Kidney (tissue), 14 donors: ENCODE results near the gene MPHOSPH8. TPM values are rescaled to one million over a fixed set of nuclear protein-coding genes. Genes with fewer than 3 reads are reported as not detected.
A peak's percentile ranks its signal among the peaks of the same experiment; 100 is the strongest.

Experiments
- DNase-seq, 5 donors: peaks; one replicate each; pipeline ENCODE4 v3.0.0-alpha.2; 2013 to 2020
- FAIRE-seq: peaks from 2 replicates; lab custom pipeline; 2012; peaks lifted over from hg19 to GRCh38; lab: Jason Lieb, UNC
- H3K27ac ChIP-seq, 2 donors: one replicate each; pipeline ENCODE4 v1.7.0; 2013; ENCODE audit warnings: low read depth in 2 of 2, low read length in 2 of 2, inconsistent platforms in 1 of 2
- H3K27me3 ChIP-seq: one replicate; pipeline ENCODE4 v1.7.1; 2013; ENCODE audit warnings: low read length, inconsistent platforms; ENCODE audit not compliant: control insufficient read depth, insufficient read depth
- H3K36me3 ChIP-seq, 3 donors: one replicate each; pipeline versions ENCODE4 v1.7.0 to v1.7.1; 2013; ENCODE audit warnings: low read length in 3 of 3, control low read depth in 1 of 3, inconsistent platforms in 1 of 3; ENCODE audit not compliant: insufficient read depth in 3 of 3, control insufficient read depth in 2 of 3
- H3K4me1 ChIP-seq, 3 donors: one replicate each; pipeline versions ENCODE4 v1.7.0 to v1.7.1; 2013; ENCODE audit warnings: low read length in 3 of 3, inconsistent platforms in 1 of 3, low read depth in 1 of 3; ENCODE audit not compliant: control insufficient read depth in 2 of 3, insufficient read depth in 2 of 3
- H3K4me3 ChIP-seq, 3 donors: one replicate each; pipeline versions ENCODE4 v1.7.0 to v1.8.1; 2013; ENCODE audit warnings: low read length in 3 of 3, control low read depth in 1 of 3, inconsistent platforms in 1 of 3
- H3K9ac ChIP-seq, 3 donors: one replicate each; pipeline versions ENCODE4 v1.7.0 to v1.7.1; 2013; ENCODE audit warnings: low read length in 3 of 3, control low read depth in 1 of 3, inconsistent platforms in 1 of 3
- H3K9me3 ChIP-seq, 3 donors: one replicate each; pipeline versions ENCODE4 v1.7.0 to v1.7.1; 2013; ENCODE audit warnings: low read length in 3 of 3, control low read depth in 1 of 3, inconsistent platforms in 1 of 3; ENCODE audit not compliant: control insufficient read depth in 2 of 3, insufficient read depth in 1 of 3
- CTCF ChIP-seq: IDR thresholded peaks from 3 replicates; pipeline ENCODE4 v1.5.1; 2012; ENCODE audit warnings: mild to moderate bottlenecking, moderate library complexity, borderline replicate concordance; ENCODE audit not compliant: insufficient read depth; ENCODE audit errors: extremely low read depth
- intact Hi-C: fragments of 100-400 bp; cut with DNase I; formaldehyde crosslinking; loops from one replicate; pipeline ENCODE4 v1.11.1; 2022
- polyA plus RNA-seq: library from polyadenylated mRNA; stranded (reverse); fragments of 350-450 nt; fragmentation: Illumina TruSeq; extraction: RNeasy Lipid Tissue Mini Kit (QIAGEN cat#74804); gene quantifications from one replicate; pipeline ENCODE4 v1.2.3, GENCODE V29; 2014; ENCODE audit warnings: low read depth, low replicate concordance; ENCODE audit not compliant: insufficient read depth
- total RNA-seq: library from RNA; stranded (reverse); fragmentation: NEBNext Ultra II Directional; extraction: Animal tissue kit (Norgen Biotek cat#: 25700); gene quantifications from one replicate; pipeline ENCODE4 v1.2.1, GENCODE V29; 2021
- donor health status: control.
- donor health status: control.
- donor health status: control.
- donor health status: control.
- donor health status: control.
- donor health status: DM: yes; HTN: yes; CAD: no.
- donor health status: Normal renal cell carcinoma (clear cell type).

MPHOSPH8 gene
- total and polyA plus RNA-seq, 2 donors from 2014 or later: 23.1 to 35.6 TPM

DNA sequence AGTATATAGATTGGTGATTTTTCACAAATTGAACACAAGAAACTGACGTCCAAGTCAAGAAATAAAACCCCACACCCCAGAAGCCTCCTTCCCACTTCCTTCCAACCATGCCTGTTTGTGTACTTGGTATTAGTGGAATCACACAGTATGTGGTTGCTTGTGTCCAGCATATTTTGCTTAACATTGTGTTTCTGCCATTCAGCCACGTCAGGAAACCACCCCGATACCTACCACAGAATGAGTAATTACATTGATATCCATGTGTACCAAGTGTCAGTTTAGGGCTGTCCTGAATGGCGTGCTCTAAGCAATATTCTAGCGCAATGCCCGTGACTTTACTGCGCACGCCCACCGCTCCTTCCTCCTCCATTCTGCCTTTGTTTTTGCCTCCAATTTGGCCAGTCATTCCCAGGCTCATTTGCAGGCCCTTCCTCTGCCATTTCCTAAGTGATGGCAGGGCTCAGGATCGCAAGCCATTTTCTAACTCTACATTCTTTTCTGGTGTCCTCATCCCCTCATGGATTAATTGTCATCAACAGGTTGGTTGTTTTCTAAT lies 25.9 kb upstream of the MPHOSPH8 start:
- no peak for TF ChIP-seq CTCF
- no peaks in the 10 kb centered on the region for H3K4me1 ChIP-seq
- no peaks in the 10 kb centered on the region for H3K9me3 ChIP-seq
- H3K27ac ChIP-seq: no peak overlapping the region
- DNase-seq: no peak
- FAIRE-seq: no peak
- H3K9ac ChIP-seq: no peak overlapping the region
- H3K36me3 ChIP-seq: no peaks in the 10 kb centered on the region
- intact Hi-C loops: no loop called here
- H3K27me3 ChIP-seq: no peaks in the 10 kb centered on the region
- H3K4me3 ChIP-seq: no peak overlapping the region

DNA sequence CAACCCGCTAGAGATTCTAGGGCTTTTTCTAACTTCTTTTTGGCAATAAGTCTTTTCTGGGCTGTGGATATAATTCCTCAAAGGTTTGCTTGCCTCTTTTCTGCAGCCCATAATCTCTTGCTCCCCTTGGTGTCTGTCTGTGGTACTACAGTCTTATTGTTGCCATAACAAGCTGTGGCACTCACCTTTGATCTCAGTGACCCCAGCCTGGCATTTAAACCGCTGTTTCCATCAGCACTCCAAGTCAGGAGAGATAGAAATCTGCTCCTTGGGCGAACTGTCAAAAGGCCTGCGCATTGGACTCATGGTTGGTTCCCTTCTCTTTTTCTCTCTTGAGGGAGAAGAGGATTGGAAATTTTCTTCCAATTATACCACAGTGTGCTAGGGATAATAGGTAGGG lies 14.5 kb upstream of the MPHOSPH8 start:
- Histone ChIP-seq H3K27ac (no peak overlapping the region), H3K4me1 (no peaks in the 10 kb centered on the region), H3K9me3 (no peaks in the 10 kb centered on the region), H3K36me3 (no peaks in the 10 kb centered on the region), H3K4me3 (no peak overlapping the region), H3K9ac (no peak overlapping the region), H3K27me3 (no peaks in the 10 kb centered on the region)
- intact Hi-C loops: no loop called here
- peak; percentile 47 for TF ChIP-seq CTCF
- no peak for FAIRE-seq
- no peak for DNase-seq

DNA sequence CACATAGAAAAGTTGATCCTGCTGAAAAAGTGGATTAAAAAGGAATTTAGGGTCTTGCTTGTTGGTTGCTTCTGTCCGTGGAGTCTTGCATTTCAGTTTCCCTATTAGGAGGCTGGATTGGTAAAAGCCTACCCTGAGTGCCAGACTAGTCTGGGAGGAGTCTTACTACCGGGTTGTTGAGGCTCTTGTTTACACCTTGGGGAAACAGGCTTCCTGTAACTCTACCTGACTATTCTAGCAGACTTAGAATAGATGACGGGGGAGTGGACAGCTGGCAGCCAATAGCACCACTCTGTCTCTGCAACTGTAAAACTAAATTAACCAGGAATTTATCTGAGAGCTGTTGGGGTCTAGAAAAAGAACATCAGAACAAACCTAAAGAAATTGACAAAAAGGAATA lies 11.3 kb upstream of the MPHOSPH8 start:
- Histone ChIP-seq H3K27me3 (no peaks in the 10 kb centered on the region), H3K4me3 (no peak overlapping the region), H3K36me3 (no peaks in the 10 kb centered on the region), H3K9ac (no peak overlapping the region), H3K27ac (no peak overlapping the region), H3K9me3 (no peaks in the 10 kb centered on the region), H3K4me1 (peaks cover 0 to 2% (median 0%) of the 10 kb centered on the region in 3 donors)
- TF ChIP-seq CTCF: no peak
- intact Hi-C loops: no loop called here
- FAIRE-seq (no peak), DNase-seq (peak in 3 of 5 donors; percentile 14 to 51 (median 36))

GRCh38 chr13:19624265-19624664 lies 9.2 kb upstream of the MPHOSPH8 start:
- no peaks in the 10 kb centered on the region for H3K9me3 ChIP-seq
- no peaks in the 10 kb centered on the region for H3K27me3 ChIP-seq
- FAIRE-seq (no peak), DNase-seq (no peak)
- peaks cover 0 to 2% (median 0%) of the 10 kb centered on the region in 3 donors for H3K4me1 ChIP-seq
- no peak overlapping the region for H3K9ac ChIP-seq
- no peak for TF ChIP-seq CTCF
- H3K4me3 ChIP-seq: no peak overlapping the region
- intact Hi-C loops: no loop called here
- no peaks in the 10 kb centered on the region for H3K36me3 ChIP-seq
- no peak overlapping the region for H3K27ac ChIP-seq
